ENCODE results near the gene TP73.

TP73 gene

GRCh38 chr1:3729594-3730542 is 77.6 kb downstream of the TP73 start:
- no peak for DNase-seq (ENCODE audit: low read depth)

- no peak for DNase-seq (ENCODE audit: low read depth)
These were observed 78.4 kb downstream of the TP73 start for GRCh38 chr1:3730543-3731247.

DNA sequence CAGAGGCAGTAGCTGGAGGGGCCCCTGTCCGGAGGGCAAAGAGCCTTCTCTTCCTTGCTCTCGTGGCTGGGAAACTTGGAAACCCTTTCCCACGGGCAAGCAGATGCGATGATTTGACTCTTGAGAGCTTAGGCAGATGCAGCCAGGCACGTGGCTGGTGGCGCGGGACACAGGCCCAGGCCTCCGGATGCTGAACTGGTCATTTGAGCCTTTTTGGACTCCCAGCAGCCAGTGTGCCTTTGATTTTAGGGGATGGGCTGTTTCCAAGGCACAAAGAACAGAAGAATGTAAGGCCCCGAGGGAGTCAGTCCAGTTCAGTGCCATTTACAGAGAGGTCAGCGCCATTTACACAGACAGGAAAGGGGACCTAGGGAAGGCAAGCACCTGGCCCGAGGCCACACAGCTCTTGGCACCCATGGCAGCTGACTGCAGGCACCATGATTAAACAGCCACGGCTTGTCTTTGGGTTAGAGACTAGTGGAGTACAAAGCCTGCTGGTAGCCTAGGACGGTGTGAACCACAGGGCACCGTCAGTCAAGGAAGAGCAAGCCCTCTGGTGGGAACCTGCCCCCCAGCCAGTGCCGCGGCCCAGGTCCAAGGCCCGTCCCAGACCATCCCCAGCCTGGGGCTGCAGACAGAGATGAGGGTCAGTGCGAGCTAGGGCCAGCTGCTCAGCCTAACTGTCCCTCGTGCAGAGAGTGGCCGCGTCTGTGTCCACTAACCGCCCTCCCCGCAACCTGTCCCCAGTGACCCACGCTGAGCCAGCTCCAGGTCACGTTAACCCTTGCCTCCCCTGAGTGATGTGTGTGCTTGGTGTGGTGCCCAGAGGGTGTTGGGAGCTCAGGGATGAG is 79.5 kb downstream of the TP73 start:
- no peak for DNase-seq (ENCODE audit: low read depth)

DNA sequence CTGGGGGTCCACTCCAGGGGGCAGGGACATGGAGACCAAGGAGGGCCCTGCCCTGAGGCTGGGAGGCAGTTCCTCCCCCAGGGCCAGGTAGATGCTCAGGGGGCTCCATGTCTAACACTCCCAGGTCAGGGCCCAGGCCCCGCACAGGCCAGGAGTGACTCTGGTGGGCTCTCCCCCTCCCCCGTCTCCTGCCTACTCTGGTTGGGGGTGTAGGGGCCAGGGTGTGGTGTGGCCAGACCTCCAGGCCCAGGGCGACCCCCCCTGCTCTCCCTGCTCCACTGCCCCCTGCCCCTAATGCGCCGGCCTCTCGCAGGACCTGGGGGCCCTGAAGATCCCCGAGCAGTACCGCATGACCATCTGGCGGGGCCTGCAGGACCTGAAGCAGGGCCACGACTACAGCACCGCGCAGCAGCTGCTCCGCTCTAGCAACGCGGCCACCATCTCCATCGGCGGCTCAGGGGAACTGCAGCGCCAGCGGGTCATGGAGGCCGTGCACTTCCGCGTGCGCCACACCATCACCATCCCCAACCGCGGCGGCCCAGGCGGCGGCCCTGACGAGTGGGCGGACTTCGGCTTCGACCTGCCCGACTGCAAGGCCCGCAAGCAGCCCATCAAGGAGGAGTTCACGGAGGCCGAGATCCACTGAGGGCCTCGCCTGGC is 80.2 kb downstream of the TP73 start:
- no peak for DNase-seq (ENCODE audit: low read depth)

GRCh38 chr1:3733094-3733882 is 81.0 kb downstream of the TP73 start:
- DNase-seq (ENCODE audit: low read depth), result no peak

DNA sequence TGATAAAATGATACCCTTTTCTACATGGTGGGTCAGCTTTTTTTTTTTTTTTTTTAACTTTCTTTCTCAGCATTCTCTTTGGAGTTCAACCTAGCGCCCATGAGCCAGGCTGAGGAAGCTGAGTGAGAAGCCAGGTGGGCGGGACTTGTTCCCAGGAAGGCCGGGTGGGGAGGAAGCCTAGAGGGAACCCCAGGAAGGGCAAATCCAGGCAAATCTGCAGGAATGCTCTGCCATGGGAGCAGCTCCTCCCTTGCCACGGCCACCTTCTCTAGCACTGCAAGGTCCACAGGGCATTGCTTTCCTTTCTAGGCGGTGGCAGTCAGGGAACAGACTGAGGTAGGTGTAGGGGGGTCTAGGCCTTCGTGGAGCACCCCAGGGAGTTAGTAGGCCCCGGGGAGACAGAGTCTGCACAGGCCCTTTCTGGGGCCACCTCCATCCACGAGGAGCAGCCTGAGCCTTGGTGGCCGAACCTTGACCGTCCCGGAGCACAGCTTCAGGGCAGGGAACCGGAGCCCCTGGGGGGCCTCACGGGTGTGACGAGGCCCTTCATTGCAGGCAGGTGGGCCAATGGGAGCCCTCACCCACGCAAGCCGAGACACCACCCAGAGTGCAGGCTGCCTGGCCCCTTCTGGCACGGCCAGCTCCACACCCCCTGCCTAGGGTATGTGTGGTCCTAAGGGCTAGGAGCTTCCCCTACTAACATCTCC is 81.7 kb downstream of the TP73 start:
- DNase-seq (ENCODE audit: low read depth), result no peak

- DNase-seq (ENCODE audit: low read depth), result no peak
These were observed 82.3 kb downstream of the TP73 start for GRCh38 chr1:3734602-3735001.

- no peak for DNase-seq (ENCODE audit: low read depth)
These were observed 82.8 kb downstream of the TP73 start for GRCh38 chr1:3735027-3735681.

GRCh38 chr1:3735688-3736087 is 83.4 kb downstream of the TP73 start:
- no peak for DNase-seq (ENCODE audit: low read depth)

GRCh38 chr1:3736131-3736561 is 83.8 kb downstream of the TP73 start:
- no peak for DNase-seq (ENCODE audit: low read depth)

GRCh38 chr1:3736708-3737107 is 84.4 kb downstream of the TP73 start:
- DNase-seq (ENCODE audit: low read depth), result no peak

- DNase-seq (ENCODE audit: low read depth), result no peak
These were observed 86.6 kb downstream of the TP73 start for GRCh38 chr1:3738943-3739342.

DNA sequence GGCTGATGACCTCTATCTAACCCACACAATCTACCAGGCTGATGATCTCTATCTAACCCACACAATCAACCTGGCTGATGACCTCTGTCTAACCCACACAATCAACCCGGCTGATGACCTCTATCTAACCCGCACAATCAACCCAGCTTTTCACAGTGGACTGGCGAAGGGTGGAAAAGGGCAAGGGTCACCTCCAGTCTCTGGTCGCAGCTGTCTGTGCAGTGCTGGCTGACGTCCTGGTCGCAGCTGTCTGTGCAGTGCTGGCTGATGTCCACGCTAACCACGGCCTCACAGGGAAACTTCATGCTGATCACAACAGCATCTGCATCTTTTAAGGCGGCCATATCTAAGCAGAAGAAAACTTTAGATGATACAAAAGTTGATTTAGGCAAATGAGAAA is 87.7 kb downstream of the TP73 start:
- no peak for DNase-seq (ENCODE audit: low read depth)

DNA sequence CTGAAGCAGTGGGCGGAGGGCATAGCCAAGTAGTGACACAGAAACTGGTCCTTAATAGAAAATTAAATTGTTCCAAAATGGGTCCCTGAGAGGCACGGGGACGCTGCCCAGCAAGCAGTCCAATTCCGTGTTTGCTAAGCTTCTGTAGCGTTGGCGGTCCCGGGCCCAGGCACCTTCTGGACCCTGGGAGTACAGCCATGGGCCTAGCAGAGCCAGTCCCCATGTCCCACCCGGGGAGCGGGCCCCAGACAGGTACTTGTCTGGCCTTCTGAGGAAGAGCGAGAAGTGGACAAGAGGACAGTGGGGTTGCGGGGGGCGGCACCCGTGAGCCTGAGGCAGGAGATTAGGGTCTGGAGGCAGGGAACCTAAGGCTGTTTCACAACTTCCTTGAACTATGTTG is 88.4 kb downstream of the TP73 start:
- no peak for DNase-seq (ENCODE audit: low read depth)

GRCh38 chr1:3741566-3742438 is 89.5 kb downstream of the TP73 start:
- DNase-seq (ENCODE audit: low read depth), result no peak

DNA sequence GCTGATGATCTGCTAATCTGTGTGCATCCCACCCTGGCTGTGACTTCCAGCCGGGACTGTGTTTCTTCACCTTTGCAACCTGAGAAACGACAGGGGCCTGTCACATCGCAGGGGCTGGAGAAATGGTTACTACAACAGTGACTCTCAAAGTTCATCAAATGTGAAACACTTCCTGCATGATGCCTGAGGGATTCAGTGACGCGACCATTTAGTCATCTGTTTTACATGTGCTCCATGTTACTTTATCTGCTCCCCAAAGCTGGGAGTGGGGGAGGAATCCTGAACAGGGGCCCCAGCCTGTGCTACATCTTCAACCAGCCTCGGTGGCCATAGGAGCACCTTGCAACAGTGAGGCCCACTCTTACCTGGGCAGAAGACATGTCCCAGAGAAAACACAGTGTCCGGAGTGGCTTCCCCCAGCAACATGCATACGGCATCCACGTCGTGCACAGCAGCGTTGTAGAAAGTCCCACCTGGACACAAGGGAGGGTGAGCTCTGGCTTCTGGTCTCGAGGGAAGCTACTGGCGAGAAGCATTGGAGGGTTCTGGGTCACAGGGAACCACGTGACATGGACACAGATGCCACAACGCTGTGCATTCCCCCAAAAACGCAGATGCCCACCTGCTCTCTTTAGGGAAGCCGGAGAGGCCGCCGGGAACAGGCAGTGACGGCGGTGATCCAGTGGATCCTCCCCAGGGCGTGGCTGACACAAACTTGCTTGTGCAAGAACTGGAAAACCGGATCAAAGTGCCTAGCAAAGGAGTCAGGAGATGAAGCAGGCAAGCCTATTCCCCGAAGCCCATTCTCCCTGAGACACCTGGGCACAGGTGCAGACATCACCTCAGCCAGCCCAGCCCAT is 90.4 kb downstream of the TP73 start:
- DNase-seq (ENCODE audit: low read depth), result no peak

- DNase-seq (ENCODE audit: low read depth), result no peak
These were observed 91.1 kb downstream of the TP73 start for GRCh38 chr1:3743421-3743820.

GRCh38 chr1:3743826-3744225 is 91.5 kb downstream of the TP73 start:
- DNase-seq (ENCODE audit: low read depth), result no peak
